Endothelial cell of umbilical vein (primary cell): ENCODE measurements around the gene CCDC3. TPM values are rescaled to one million over a fixed set of nuclear protein-coding genes. Genes with fewer than 3 reads are reported as not detected.

ENCODE experiments used
- BruUV-seq: library from RNA; stranded (reverse); fragments of 400-500 nt; replicated peaks from 2 replicates; lab custom pipeline; 2021; lab: Mats Ljungman, UMichigan
- CTCF ChIA-PET: fragments of 300-600, 350-600 bp; sonication (Branson Sonifier 250); formaldehyde crosslinking; loops from one replicate; lab custom pipeline; 2021; ENCODE audit warnings: antibody characterized with exemption, inconsistent platforms; lab: Charles Lee
- POLR2A ChIA-PET: fragments of 300-600, 350-600 bp; sonication (Branson Sonifier 250); formaldehyde crosslinking; loops from one replicate; lab custom pipeline; 2021; ENCODE audit warnings: antibody characterized with exemption, inconsistent platforms; lab: Charles Lee
- DNase-seq: peaks from one replicate; pipeline ENCODE4 v3.0.0-alpha.2; 2011; ENCODE audit warnings: low read depth, low spot score
- FAIRE-seq: peaks from 2 replicates; lab custom pipeline; 2011; peaks lifted over from hg19 to GRCh38; lab: Jason Lieb, UNC
- H2AFZ ChIP-seq: 2 replicates; pipeline ENCODE4 v1.6.0; 2012; ENCODE audit warnings: low read depth, low read length, control low read depth, inconsistent platforms
- H3K27ac ChIP-seq: 2 replicates; pipeline ENCODE4 v1.5.1; 2011; ENCODE audit warnings: low read depth, mild to moderate bottlenecking, control low read depth, low read length, moderate library complexity; ENCODE audit not compliant: insufficient read depth
- H3K27me3 ChIP-seq, 2 experiments: 2 replicates each; pipeline versions ENCODE4 v1.6.0 to v1.6.1; 2011; ENCODE audit warnings: low read length in 2 of 2, mixed read lengths in 1 of 2; ENCODE audit not compliant: control insufficient read depth in 2 of 2, insufficient read depth in 2 of 2
- H3K36me3 ChIP-seq, 2 experiments: 2 replicates in 1 of 2; 3 replicates in 1 of 2; pipeline ENCODE4 v1.5.1; 2011; ENCODE audit warnings: low read length in 2 of 2, mild to moderate bottlenecking in 1 of 2, moderate library complexity in 1 of 2; ENCODE audit not compliant: control insufficient read depth in 2 of 2, insufficient read depth in 2 of 2; ENCODE audit errors: extremely low read depth in 1 of 2
- H3K4me1 ChIP-seq: 3 replicates; pipeline ENCODE4 v1.5.1; 2011; ENCODE audit warnings: mild to moderate bottlenecking, low read length; ENCODE audit not compliant: control insufficient read depth, insufficient read depth; ENCODE audit errors: extremely low read depth
- H3K4me2 ChIP-seq: 2 replicates; pipeline ENCODE4 v1.6.1; 2011; ENCODE audit warnings: low read length, control low read depth, mixed read lengths; ENCODE audit not compliant: insufficient read depth
- H3K4me3 ChIP-seq, 3 experiments: fragments of 200-600 bp in 1 of 3; sonication (generic), shearing (Covaris generic) in 1 of 3; replicated peaks in 1 of 3; 2 replicates each; pipeline ENCODE4 v1.5.1; 2011 to 2016; ENCODE audit warnings: control low read depth in 3 of 3, low read length in 3 of 3, mild to moderate bottlenecking in 2 of 3, inconsistent platforms in 1 of 3, low read depth in 1 of 3, moderate library complexity in 1 of 3; ENCODE audit not compliant: insufficient read depth in 1 of 3
- H3K79me2 ChIP-seq: 2 replicates; pipeline ENCODE4 v1.6.0; 2012; ENCODE audit warnings: low read length, inconsistent platforms; ENCODE audit not compliant: control insufficient read depth, insufficient read depth
- H3K9ac ChIP-seq: replicated peaks from 2 replicates; pipeline ENCODE3; 2011; ENCODE audit warnings: low read length, control low read depth; ENCODE audit not compliant: insufficient read depth; ENCODE audit errors: extremely low read depth
- H3K9me1 ChIP-seq: replicated peaks from 3 replicates; pipeline ENCODE4 v1.6.0; 2011; ENCODE audit warnings: mild to moderate bottlenecking, low read length; ENCODE audit not compliant: control insufficient read depth, insufficient read depth; ENCODE audit errors: extremely low read depth
- H3K9me3 ChIP-seq: replicated peaks from 2 replicates; pipeline ENCODE4 v1.5.1; 2012; ENCODE audit warnings: low read length, inconsistent platforms; ENCODE audit not compliant: control insufficient read depth, insufficient read depth
- H4K20me1 ChIP-seq: replicated peaks from 2 replicates; pipeline ENCODE3; 2011; ENCODE audit warnings: mild to moderate bottlenecking, low read length; ENCODE audit not compliant: control insufficient read depth, insufficient read depth; ENCODE audit errors: extremely low read depth
- EZH2 ChIP-seq: IDR thresholded peaks from 2 replicates; pipeline ENCODE4 v1.6.1; 2012; ENCODE audit warnings: borderline replicate concordance, low read depth, mild to moderate bottlenecking, moderate library complexity, low read length, inconsistent platforms; ENCODE audit not compliant: severe bottlenecking
- FOS ChIP-seq: IDR thresholded peaks from 2 replicates; pipeline ENCODE4 v1.6.1; 2011; ENCODE audit warnings: mild to moderate bottlenecking, low read length, moderate library complexity, borderline replicate concordance; ENCODE audit not compliant: insufficient read depth
- GATA2 ChIP-seq: IDR thresholded peaks from 2 replicates; pipeline ENCODE4 v1.7.0; 2011; ENCODE audit warnings: low read depth, mild to moderate bottlenecking, moderate library complexity, mixed read lengths, low read length; ENCODE audit not compliant: insufficient read length, insufficient read depth
- JUN ChIP-seq: IDR thresholded peaks from 2 replicates; pipeline ENCODE4 v1.6.1; 2011; ENCODE audit warnings: borderline replicate concordance, low read depth; ENCODE audit not compliant: insufficient read length, insufficient read depth
- MYC ChIP-seq: IDR thresholded peaks from one replicate; pipeline ENCODE4 v1.6.1; 2011; ENCODE audit warnings: mild to moderate bottlenecking, low read depth, low read length
- POLR2A ChIP-seq: IDR thresholded peaks from 2 replicates; pipeline ENCODE4 v1.6.1; 2012; ENCODE audit warnings: low read depth, mild to moderate bottlenecking, control low read depth, low read length
- POLR2AphosphoS5 ChIP-seq: IDR thresholded peaks from 2 replicates; pipeline ENCODE4 v1.6.1; 2012; ENCODE audit warnings: low read depth, mild to moderate bottlenecking, control low read depth, low read length, moderate library complexity; ENCODE audit not compliant: insufficient read depth
- dilution Hi-C: fragments of 300-500 bp; cut with MboI; formaldehyde crosslinking; loops from one replicate; pipeline ENCODE4 v1.15.0; 2019; ENCODE audit warnings: low sequenced_read_pairs; ENCODE audit not compliant: extremely low pct_ligation_motif_present
- intact Hi-C: fragments of 100-400 bp; cut with micrococcal nuclease; formaldehyde crosslinking; loops from one replicate; pipeline ENCODE4 v1.10.0; 2022
- polyA plus RNA-seq, 4 experiments: library from polyadenylated mRNA; depleted of rRNA in 3 of 4; stranded (reverse) in 3 of 4; unstranded in 1 of 4; fragments of >200 nt; gene quantifications; 2 replicates each; pipeline versions ENCODE4 v1.2.1 to v1.2.3, GENCODE V29; 2011 to 2012; ENCODE audit warnings: missing spikeins in 1 of 4
- total RNA-seq: library from RNA; stranded (reverse); gene quantifications from 2 replicates; pipeline ENCODE4 v1.2.3, GENCODE V29; 2021
- TF ChIP-seq, protein P1 (sequence below), 2 donors: IDR thresholded peaks; 1 replicate in 1 of 2; 2 replicates in 1 of 2; pipeline ENCODE4 v1.5.1; 2011; ENCODE audit warnings: low read length in 2 of 2, mild to moderate bottlenecking in 2 of 2, moderate library complexity in 2 of 2, control low read depth in 1 of 2, inconsistent platforms in 1 of 2, low read depth in 1 of 2; ENCODE audit not compliant: insufficient read depth in 1 of 2; ENCODE audit errors: extremely low read depth in 1 of 2
- TF ChIP-seq, protein P2 (sequence below): IDR thresholded peaks from 2 replicates; pipeline ENCODE4 v1.6.1; 2011; ENCODE audit not compliant: insufficient read depth, insufficient read length

Gene CCDC3
- total and polyA plus RNA-seq, 2 donors (not counting 3 experiments of a cell fraction or from before 2014, with no cell fraction given), result 0.90 to 1.4 TPM

DNA sequence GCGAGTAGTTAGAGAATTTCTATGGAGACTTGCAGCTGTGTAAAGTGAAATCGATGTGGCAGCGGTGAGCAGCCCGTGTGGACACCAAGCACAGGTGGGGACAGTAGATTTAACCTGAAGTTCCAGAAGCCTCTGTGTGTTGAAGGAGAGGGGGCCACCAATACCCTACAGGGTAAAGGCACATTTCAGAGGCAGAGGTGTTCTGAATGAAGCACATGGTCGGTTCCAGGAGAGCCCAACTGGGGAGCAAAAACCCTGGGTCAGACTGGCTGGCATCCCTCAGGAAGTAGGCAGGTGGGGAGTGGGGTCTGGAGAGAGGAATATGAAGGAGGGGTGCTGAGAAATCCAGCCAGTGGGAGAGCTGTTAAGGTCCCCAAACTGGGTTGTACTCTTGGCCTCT, 76.6 kb downstream of the CCDC3 start:
- dilution Hi-C loops, result no loop called here
- no peak for DNase-seq
- no peak for FAIRE-seq
- TF ChIP-seq, protein P1, sequence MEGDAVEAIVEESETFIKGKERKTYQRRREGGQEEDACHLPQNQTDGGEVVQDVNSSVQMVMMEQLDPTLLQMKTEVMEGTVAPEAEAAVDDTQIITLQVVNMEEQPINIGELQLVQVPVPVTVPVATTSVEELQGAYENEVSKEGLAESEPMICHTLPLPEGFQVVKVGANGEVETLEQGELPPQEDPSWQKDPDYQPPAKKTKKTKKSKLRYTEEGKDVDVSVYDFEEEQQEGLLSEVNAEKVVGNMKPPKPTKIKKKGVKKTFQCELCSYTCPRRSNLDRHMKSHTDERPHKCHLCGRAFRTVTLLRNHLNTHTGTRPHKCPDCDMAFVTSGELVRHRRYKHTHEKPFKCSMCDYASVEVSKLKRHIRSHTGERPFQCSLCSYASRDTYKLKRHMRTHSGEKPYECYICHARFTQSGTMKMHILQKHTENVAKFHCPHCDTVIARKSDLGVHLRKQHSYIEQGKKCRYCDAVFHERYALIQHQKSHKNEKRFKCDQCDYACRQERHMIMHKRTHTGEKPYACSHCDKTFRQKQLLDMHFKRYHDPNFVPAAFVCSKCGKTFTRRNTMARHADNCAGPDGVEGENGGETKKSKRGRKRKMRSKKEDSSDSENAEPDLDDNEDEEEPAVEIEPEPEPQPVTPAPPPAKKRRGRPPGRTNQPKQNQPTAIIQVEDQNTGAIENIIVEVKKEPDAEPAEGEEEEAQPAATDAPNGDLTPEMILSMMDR (IDR thresholded peaks at IDR 0.05; ENCODE audit: extremely low read depth in 1 of 2, insufficient read depth in 1 of 2, low read depth in 1 of 2, low read length in 2 of 2), result no peak
- TF ChIP-seq POLR2AphosphoS5, result no peak
- TF ChIP-seq GATA2, result no peak
- no peak for TF ChIP-seq POLR2A
- TF ChIP-seq EZH2, result no peak
- TF ChIP-seq JUN, result no peak
- TF ChIP-seq MYC, result no peak
- TF ChIP-seq FOS, result no peak
- TF ChIP-seq, protein P2, sequence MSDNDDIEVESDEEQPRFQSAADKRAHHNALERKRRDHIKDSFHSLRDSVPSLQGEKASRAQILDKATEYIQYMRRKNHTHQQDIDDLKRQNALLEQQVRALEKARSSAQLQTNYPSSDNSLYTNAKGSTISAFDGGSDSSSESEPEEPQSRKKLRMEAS, result no peak
- Histone ChIP-seq H3K4me3 (no peak overlapping the region), H3K27me3 (no peaks in the 10 kb centered on the region), H4K20me1 (no peaks in the 10 kb centered on the region), H3K9ac (no peak overlapping the region), H2AFZ (no peak overlapping the region), H3K9me1 (no peaks in the 10 kb centered on the region), H3K36me3 (no peaks in the 10 kb centered on the region), H3K4me1 (no peaks in the 10 kb centered on the region), H3K79me2 (no peaks in the 10 kb centered on the region), H3K27ac (no peak overlapping the region), H3K4me2 (no peak overlapping the region), H3K9me3 (no peaks in the 10 kb centered on the region)
- no TSS peak for BruUV-seq
- POLR2A ChIA-PET, result no interaction called here
- intact Hi-C loops, result no loop called here
- CTCF ChIA-PET, result no interaction called here
